T-helper 1 cell treated with Interleukin-12 subunit alpha and Interleukin-12 subunit beta and Interleukin-4 antibody, amounts not matched to agents 30 μg/mL and 1 μg/mL, for 36 hours (primary cell): ENCODE data around the gene ACKR2.

Experiments used
- H3K27ac Mint-ChIP-seq: one replicate; pipeline ENCODE4 v1.8.0; 2021; ENCODE audit warnings: mild to moderate bottlenecking, mixed read lengths
- H3K27me3 Mint-ChIP-seq: one replicate; pipeline ENCODE4 v1.8.0; 2021; ENCODE audit warnings: low read depth, mixed read lengths
- H3K36me3 Mint-ChIP-seq: one replicate; pipeline ENCODE4 v1.8.0; 2021; ENCODE audit warnings: low read depth, mixed read lengths
- H3K4me1 Mint-ChIP-seq: one replicate; pipeline ENCODE4 v1.8.0; 2021; ENCODE audit warnings: low read depth, mixed read lengths
- H3K4me3 Mint-ChIP-seq: one replicate; pipeline ENCODE4 v1.8.0; 2021; ENCODE audit warnings: mild to moderate bottlenecking, moderate library complexity, mixed read lengths
- H3K9me3 Mint-ChIP-seq: one replicate; pipeline ENCODE4 v1.8.0; 2021; ENCODE audit warnings: mixed read lengths

Gene ACKR2

GRCh38 chr3:42853056-42853455 is 43.8 kb downstream of the ACKR2 start:
- H3K27ac Mint-ChIP-seq: no peak overlapping the region
- H3K4me1 Mint-ChIP-seq: no peaks in the 10 kb centered on the region
- H3K36me3 Mint-ChIP-seq: no peaks in the 10 kb centered on the region
- no peaks in the 10 kb centered on the region for H3K9me3 Mint-ChIP-seq
- peaks cover 9% of the 10 kb centered on the region for H3K27me3 Mint-ChIP-seq
- H3K4me3 Mint-ChIP-seq: no peak overlapping the region

DNA sequence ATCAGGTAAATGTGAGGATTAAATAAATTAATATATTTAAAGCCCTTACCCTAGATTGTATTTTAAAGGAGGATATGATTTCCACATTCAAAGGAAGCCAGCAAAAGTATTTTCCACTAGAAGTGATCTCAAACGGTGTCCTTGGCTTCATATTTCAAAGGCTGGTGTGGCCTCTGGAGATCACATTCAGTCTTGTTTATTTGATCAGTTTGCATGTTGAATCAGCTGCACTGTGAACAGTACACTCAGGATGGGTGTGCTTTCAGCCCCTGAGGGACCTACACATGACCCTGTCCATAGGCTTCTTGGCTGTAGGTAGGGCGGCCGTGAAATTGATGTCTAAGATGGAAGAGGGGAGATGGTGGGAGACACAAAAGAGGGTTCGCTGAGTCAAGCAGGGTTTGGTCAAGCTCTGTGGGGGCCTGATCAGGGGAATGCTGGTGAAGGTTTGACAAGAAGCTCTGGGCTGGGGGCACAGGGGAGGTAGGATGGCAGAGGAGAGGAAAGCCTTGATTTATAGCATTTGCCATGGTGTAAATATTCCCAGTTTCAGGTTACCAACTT is 44.6 kb downstream of the ACKR2 start:
- Mint-ChIP-seq H3K4me3 (no peak overlapping the region), H3K4me1 (no peaks in the 10 kb centered on the region), H3K9me3 (no peaks in the 10 kb centered on the region), H3K27ac (no peak overlapping the region), H3K36me3 (no peaks in the 10 kb centered on the region), H3K27me3 (peaks cover 13% of the 10 kb centered on the region)

DNA sequence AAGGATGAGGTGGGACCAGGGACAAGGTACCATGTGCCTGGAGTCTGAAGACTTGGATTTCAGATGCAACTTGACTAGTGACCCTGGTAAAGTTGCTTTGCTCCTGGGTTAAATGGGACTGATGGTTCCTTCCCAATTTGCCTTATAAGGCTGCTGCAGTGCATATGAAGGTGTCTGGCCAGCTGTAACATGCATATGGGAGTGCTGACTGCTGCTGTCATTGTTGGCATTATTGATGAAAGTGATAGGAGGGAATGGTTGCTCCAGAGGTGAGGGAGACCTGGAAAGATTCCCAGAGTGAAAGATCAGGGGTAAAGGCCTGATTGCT is 45.9 kb downstream of the ACKR2 start:
- H3K9me3 Mint-ChIP-seq: no peaks in the 10 kb centered on the region
- no peaks in the 10 kb centered on the region for H3K4me1 Mint-ChIP-seq
- no peak overlapping the region for H3K27ac Mint-ChIP-seq
- H3K27me3 Mint-ChIP-seq: peaks cover 22% of the 10 kb centered on the region
- H3K4me3 Mint-ChIP-seq: no peak overlapping the region
- H3K36me3 Mint-ChIP-seq: no peaks in the 10 kb centered on the region

DNA sequence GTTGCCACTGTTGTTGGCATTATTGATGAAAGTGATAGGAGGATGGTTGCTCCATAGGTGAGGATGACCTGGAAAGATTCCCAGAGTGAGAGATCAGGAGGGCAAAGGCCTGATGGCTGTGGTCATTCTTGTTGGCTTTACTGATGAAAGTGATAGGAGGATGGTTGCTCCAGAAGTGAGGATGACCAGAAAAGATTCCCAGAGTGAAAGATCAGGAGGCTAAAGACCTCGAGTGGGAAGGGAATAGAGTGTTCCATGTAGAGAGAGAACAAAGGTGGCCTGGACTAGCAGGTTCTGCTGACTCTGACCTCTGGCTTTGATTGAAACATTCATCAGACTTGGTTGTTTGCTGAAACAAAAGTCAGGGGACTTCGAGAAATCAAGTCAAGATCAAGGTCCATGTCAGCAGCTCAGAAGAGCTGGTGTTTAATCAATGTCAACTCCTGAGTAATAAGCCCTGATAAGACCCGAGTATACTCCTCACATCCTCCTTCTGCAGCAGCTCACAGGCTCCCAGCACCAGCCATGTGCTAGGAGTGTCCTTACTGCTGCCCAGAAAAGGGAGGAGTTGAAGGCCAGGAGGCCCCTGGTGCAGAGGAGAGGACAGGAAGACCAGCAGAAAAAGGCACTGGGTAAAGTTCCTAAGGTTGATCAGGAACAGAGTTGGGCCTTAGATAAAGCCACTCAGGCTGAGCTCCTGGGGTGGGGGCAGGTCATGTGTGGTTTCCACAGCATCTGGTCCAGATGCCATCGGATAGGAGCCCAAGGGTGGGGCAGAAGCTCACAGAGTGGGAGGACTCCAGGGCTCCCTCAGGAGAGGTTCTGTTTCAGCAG is 46.5 kb downstream of the ACKR2 start:
- Mint-ChIP-seq H3K36me3 (no peaks in the 10 kb centered on the region), H3K27ac (no peak overlapping the region)

GRCh38 chr3:42856544-42856943 is 47.3 kb downstream of the ACKR2 start:
- peaks cover 36% of the 10 kb centered on the region for H3K27me3 Mint-ChIP-seq
- H3K4me1 Mint-ChIP-seq: no peaks in the 10 kb centered on the region
- H3K9me3 Mint-ChIP-seq: no peaks in the 10 kb centered on the region
- H3K27ac Mint-ChIP-seq: no peak overlapping the region
- H3K4me3 Mint-ChIP-seq: no peak overlapping the region
- no peaks in the 10 kb centered on the region for H3K36me3 Mint-ChIP-seq

More for the DNA sequence above, 46.5 kb downstream of the ACKR2 start:
- peaks cover 28% of the 10 kb centered on the region for H3K27me3 Mint-ChIP-seq
- H3K9me3 Mint-ChIP-seq: no peaks in the 10 kb centered on the region
- H3K4me1 Mint-ChIP-seq: no peaks in the 10 kb centered on the region
- no peak overlapping the region for H3K4me3 Mint-ChIP-seq

GRCh38 chr3:42864321-42864950 is 55.2 kb downstream of the ACKR2 start:
- Mint-ChIP-seq H3K27ac (no peak overlapping the region), H3K36me3 (no peaks in the 10 kb centered on the region), H3K4me3 (no peak overlapping the region), H3K9me3 (no peaks in the 10 kb centered on the region), H3K4me1 (no peaks in the 10 kb centered on the region), H3K27me3 (peaks cover 27% of the 10 kb centered on the region)

DNA sequence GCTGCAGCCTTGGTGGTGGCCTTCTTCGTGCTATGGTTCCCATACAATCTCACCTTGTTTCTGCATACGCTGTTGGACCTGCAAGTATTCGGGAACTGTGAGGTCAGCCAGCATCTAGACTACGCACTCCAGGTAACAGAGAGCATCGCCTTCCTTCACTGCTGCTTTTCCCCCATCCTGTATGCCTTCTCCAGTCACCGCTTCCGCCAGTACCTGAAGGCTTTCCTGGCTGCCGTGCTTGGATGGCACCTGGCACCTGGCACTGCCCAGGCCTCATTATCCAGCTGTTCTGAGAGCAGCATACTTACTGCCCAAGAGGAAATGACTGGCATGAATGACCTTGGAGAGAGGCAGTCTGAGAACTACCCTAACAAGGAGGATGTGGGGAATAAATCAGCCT is 56.0 kb downstream of the ACKR2 start:
- no peak overlapping the region for H3K4me3 Mint-ChIP-seq
- H3K9me3 Mint-ChIP-seq: no peaks in the 10 kb centered on the region
- no peak overlapping the region for H3K27ac Mint-ChIP-seq
- H3K4me1 Mint-ChIP-seq: no peaks in the 10 kb centered on the region
- peaks cover 20% of the 10 kb centered on the region for H3K27me3 Mint-ChIP-seq
- H3K36me3 Mint-ChIP-seq: no peaks in the 10 kb centered on the region

DNA sequence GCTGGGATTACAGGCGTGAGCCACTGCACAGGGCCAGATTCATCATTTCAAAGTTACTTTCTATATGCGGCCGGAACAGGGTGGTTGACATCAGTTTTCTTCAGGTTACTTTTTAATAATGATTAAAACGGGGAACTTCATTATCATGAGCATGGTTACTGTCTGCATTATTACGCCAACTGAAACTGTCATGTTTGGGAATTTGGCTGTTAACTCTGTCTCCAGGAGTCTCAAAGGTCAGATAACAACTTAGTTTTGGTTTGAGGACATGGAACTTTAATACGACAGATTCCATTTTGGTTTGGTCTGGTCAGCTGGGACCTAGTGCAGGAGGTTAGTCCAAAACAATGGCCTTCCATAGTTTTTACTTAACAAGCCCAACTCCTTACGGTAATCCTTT is 57.9 kb downstream of the ACKR2 start:
- no peaks in the 10 kb centered on the region for H3K36me3 Mint-ChIP-seq
- no peak overlapping the region for H3K27ac Mint-ChIP-seq
- peaks cover 1% of the 10 kb centered on the region for H3K27me3 Mint-ChIP-seq
- H3K4me3 Mint-ChIP-seq: no peak overlapping the region
- H3K4me1 Mint-ChIP-seq: no peaks in the 10 kb centered on the region
- no peaks in the 10 kb centered on the region for H3K9me3 Mint-ChIP-seq

DNA sequence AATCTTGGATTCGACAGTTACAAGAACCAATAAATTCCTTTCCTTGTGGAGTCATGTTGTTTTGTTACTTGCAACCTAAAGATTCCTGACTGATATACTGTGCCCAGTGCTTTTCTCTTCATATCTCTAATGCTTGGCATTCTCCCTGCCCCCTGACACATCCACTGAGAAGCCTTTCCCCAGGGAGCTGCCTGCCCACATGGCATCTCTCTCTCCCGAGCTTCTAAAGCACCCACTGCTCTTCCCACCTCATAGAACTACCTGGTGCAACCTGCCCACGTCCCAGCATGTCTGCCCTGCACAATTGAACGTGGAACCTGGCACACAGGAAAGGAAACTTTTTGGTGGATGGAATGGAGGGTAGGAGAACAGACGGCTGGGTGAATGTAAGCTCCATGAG is 59.6 kb downstream of the ACKR2 start:
- Mint-ChIP-seq H3K4me1 (peaks cover 2% of the 10 kb centered on the region), H3K9me3 (no peaks in the 10 kb centered on the region), H3K27me3 (no peaks in the 10 kb centered on the region), H3K27ac (no peak overlapping the region), H3K4me3 (no peak overlapping the region), H3K36me3 (no peaks in the 10 kb centered on the region)

DNA sequence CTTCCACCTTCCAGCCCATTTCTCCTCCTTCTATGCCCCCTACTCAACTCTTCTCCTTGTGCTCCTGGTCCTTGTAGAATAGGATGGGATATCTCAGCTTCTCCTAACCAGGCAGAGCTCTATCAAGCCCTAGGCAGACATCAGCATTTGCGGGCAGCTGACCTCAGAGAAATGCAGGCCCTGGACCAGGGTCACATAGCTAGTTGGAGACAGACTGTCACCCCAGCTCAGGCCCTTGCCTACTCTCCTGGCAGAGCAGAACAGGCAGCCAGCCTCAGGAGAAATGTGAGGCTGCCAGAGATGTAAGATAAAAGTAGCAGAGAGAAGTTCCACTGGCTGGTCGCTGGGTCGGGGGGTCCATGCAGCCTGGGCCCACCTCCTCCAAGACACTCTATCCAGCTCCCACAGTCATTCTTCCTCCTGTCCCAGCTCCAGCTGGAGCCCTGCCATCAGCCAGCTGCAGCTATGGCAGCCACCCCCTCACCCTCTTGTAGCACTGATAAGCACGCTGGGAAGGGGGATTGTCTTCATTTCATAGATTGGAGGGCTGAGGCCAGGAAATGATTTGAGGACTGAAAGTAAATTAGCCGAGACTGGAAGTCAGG is 62.4 kb downstream of the ACKR2 start:
- no peaks in the 10 kb centered on the region for H3K27me3 Mint-ChIP-seq
- H3K9me3 Mint-ChIP-seq: no peaks in the 10 kb centered on the region
- no peak overlapping the region for H3K4me3 Mint-ChIP-seq
- H3K4me1 Mint-ChIP-seq: peaks cover 3% of the 10 kb centered on the region
- H3K36me3 Mint-ChIP-seq: no peaks in the 10 kb centered on the region
- no peak overlapping the region for H3K27ac Mint-ChIP-seq

- Mint-ChIP-seq H3K36me3 (no peaks in the 10 kb centered on the region), H3K4me3 (no peak overlapping the region), H3K9me3 (no peaks in the 10 kb centered on the region), H3K4me1 (peaks cover 3% of the 10 kb centered on the region), H3K27ac (no peak overlapping the region), H3K27me3 (no peaks in the 10 kb centered on the region)
Measured at GRCh38 chr3:42872718-42873117, 63.5 kb downstream of the ACKR2 start.

GRCh38 chr3:42873221-42873982 is 64.2 kb downstream of the ACKR2 start:
- peaks cover 4% of the 10 kb centered on the region for H3K27me3 Mint-ChIP-seq
- H3K36me3 Mint-ChIP-seq: no peaks in the 10 kb centered on the region
- H3K9me3 Mint-ChIP-seq: no peaks in the 10 kb centered on the region

DNA sequence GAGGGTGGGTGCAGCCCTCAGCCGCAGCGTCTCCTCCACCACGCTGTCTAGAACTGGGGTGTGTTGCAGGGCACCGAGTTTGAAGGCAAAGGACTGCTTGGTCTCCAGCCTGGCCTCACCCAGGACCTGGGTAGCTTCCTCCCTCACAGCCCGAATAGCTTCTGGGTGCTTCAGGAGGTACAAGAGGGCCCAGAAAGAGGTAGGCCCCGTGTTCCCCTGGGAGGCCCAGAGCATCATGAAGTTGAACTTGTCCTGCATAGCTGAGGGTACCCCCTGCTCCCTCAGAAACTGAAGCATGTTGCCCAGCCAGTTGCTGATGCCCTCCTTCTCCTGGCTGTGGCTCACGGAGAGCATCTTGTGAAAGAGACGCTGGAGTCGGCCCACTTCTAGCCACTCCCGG is 65.5 kb downstream of the ACKR2 start:
- H3K27ac Mint-ChIP-seq: no peak overlapping the region
- no peaks in the 10 kb centered on the region for H3K9me3 Mint-ChIP-seq
- H3K36me3 Mint-ChIP-seq: no peaks in the 10 kb centered on the region
- no peak overlapping the region for H3K4me3 Mint-ChIP-seq
- peaks cover 10% of the 10 kb centered on the region for H3K27me3 Mint-ChIP-seq
- peaks cover 3% of the 10 kb centered on the region for H3K4me1 Mint-ChIP-seq

More at GRCh38 chr3:42873221-42873982, 64.2 kb downstream of the ACKR2 start:
- Mint-ChIP-seq H3K27ac (no peak overlapping the region), H3K4me1 (peaks cover 3% of the 10 kb centered on the region), H3K4me3 (no peak overlapping the region)

DNA sequence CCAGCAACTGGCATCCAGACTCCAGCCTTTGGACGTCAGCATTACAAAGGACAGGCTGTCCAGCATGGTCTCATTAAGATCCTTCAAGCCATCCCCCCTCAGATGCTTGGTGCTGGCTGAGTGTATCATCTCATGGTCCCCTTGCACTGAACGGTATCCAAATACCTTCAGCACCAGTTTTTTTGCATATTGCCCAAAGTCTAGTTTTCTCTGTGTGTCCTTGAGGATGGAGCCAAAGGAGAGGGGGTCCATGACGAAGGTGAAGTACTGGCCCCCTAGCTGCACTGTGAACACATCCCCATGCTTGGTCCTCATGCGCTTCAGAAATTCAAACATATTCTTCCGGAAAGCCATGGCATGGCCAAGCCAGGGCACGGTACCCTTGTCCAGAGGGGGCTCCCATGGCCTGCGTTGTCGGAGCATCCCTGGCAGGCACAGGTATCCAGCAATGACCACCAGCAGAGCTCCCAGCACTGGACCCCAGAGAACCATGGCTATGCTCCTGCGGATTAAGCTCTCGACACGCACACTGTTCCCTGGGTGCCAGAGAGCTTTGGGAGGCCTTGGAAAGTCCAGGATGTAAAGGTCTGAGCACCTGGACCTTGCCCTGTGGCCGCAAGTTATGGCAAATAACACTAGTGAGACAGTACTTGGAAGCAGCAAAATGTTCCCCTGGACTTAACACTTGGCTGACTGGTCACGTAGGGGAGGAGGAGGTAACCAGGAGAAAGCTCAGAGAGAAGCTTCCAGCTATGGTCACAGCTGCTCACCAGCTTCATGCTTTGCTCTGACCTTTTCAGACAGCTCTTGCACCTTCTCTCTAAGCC is 66.3 kb downstream of the ACKR2 start, which contains the start of gene CYP8B1:
CYP8B1 (minus strand) TSS at position 555 of the 827 bp plus-strand sequence; CDS start at position 492, 63 bp downstream.
- Mint-ChIP-seq H3K4me1 (peaks cover 3% of the 10 kb centered on the region), H3K9me3 (no peaks in the 10 kb centered on the region), H3K27ac (no peak within 1 kb of the TSS), H3K27me3 (peaks cover 10% of the 10 kb centered on the region), H3K4me3 (no peak within 1 kb of the TSS), H3K36me3 (no peaks in the 10 kb centered on the region)
